HUDEP-2 (cell line): Measurements from ENCODE around the gene RFTN1.

Experiments used
- DNase-seq, 76 experiments: peaks; one replicate each; lab custom pipeline; 2025; ENCODE audit not compliant: unreplicated experiment in 76 of 76; lab: John Stamatoyannopoulos, UW

The RFTN1 gene

DNA sequence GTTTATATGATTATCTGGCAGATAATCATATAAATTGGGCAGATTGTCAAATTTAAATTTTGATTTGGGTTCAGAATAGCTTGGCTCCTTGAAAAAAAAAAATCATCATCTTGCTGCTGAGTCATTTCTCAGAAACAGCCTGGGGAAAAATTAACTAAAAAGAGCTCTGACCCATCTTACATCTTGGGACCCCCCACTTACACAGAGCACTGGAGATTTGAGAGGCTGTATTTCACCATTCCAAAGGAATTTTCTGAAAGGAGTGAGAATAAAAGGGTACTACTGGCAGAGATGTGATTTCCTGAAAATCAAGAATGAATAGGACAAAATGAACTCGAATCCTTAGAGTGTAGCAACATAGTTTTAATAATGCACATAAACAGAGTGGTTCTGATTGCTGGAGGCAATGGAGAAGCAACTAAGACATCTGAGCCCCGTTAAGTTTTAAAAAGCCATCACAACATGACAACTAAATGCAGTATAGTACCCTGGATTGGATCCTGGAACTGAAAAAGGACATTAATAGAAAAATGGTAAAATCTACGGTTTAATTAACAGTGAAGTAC lies 97.5 kb downstream of the RFTN1 start:
- DNase-seq = no peak

DNA sequence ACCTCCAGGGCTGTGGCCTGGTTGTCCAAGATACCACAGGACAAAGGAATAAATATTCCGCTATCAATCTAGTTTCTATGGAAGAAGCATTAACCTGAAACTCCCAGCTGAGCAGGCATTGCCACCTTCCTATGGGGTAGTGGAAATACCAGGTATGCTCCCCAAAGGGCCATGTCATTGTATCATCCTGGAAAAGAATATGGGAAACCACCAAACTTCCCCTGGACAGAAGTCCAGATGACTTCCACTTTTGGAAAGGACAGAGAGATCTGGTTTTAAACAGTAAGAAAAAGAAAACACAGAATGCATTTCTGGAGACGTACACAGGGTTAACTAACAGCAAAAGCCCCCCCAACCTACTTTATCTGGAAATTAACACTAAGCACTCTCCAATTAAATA lies 100.2 kb downstream of the RFTN1 start:
- DNase-seq = no peak

DNA sequence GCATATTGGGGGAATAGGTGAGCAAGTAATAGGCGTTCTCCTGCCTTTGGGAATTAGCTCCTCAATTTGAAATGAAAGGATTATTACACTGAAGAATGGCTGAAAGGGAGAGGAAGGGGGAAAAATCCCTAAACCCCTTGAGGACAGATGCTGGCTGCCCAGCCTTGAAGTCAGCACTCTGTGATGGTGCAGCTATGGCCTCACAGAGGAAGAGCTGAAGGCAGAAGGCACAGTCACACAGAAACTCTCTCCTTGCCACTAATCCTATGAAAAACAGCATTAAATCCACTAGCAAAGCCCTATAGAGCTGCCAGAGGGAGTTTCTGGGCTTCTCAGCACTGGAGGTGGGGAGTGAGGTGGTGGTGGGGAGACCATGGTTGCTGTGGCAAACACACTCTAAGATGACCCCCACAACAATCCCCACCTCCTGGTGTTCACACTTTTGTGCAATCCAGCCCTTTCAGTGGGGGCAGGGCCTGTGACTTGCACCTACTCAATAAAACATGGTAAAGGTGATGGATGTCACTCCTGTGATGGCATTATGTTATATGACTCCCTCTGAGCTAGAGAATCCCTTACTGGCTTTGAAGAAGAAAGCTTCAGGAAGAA lies 101.2 kb downstream of the RFTN1 start:
- no peak for DNase-seq

DNA sequence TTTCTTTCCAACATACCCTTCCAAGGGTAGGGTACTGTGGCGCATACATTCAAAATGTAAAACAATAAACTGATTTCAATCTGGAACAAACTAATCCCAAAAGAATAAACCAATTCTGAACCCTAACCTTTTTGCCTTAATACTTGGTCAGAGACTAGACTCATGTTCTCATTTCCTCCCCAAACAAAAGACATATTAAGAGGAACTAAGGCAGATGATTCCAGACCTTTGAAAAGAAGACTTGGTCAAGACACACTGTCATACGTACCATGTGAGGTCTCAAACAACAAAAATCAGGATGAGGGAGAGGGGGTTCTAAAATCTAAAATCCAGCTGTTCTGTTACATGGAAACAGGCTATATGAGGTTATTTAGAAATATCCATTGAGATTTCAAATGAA lies 102.1 kb downstream of the RFTN1 start:
- no peak for DNase-seq

DNA sequence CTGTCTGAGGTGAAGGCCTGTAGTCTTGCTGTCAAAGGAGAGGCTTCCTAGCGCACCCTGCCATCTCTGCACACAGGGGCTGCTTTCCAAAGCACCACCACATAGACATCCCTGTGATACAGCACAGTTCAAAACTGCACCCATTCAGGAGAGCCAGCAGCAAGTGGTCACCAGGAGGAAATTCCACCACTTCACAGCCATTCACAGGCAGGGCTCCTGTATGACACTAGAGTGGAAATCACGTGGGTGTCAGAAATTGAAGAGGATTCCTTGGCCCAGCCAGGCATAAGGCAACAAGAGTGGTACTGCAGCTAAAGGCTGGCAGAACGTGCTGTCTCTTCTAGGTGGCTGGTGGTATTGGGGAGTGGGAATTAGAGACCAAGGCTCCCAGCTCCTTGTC lies 102.8 kb downstream of the RFTN1 start:
- DNase-seq = no peak

DNA sequence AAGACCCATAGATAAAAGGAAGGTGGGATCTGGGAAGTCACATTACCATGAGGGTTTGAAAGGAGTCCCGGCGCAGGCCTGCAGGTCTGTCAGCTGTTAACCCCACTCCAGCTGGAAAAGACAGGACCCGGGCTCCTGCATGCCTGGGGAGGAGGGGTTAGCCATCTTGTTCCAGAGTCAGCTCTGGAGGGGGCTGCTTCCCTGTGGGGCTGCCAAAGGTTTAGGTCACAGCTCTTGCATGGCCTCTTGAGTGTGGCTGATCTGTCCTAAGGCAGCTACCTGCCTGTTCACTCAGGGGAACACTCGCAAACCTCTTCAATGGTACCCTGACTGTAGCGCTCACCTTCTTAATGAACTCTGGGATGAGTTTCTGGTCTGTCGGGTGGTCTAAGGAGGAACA lies 104.5 kb downstream of the RFTN1 start:
- no peak for DNase-seq

DNA sequence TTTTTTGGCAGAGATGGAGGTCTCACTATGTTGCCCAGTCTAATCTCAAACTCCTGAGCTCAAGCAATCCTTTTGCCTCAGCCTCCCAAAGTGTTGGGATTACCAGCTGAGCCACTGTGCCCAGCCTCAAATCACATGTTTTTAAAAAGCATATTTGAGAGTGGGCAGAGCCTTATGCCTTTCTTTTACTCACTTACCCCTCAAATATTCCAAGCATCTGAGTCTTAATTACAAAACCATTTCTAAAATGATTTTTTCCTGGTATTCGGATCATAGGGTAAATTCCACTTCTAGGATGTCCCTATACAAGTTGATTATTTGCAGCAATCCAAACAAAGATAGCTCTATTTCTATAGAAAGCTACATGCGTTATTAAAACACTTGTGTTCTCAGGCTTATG lies 106.1 kb downstream of the RFTN1 start:
- DNase-seq = no peak

DNA sequence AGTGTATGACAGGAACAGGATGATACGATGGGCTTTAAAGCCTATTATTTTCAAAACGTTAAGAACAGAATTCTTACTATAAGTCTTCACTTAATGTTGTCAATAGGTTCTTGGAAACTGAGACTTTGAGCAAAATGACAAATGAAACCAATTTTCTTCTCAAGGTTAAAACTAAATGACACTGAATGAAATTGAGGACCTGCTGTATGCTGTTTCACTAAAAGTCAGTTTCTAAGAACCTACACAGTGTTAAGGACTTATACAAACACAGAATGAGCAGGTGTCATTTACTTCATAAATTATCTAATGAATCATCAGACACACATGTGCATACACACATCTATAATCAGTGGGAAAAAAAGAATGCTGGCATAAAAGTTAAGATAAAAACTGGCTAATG lies 106.9 kb downstream of the RFTN1 start:
- DNase-seq = no peak

DNA sequence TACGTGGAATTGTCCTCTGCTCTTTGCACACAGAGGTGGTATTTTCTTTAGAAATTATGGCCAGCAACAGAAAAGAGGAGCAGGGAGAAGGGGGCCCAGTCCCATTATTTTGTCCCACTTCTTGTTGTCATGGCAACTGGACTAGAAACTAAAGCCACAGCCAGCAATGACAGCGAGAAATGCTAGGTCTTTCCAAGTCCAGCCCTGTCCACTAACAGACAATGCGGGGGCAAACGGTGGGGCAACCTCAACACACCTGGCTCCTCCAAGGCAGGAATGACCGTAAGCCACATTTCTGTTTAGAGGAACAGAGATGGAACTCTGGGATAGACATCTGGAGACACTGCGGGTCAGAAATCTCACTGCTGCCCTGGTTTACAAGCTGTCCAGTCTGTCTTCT lies 107.3 kb downstream of the RFTN1 start:
- no peak for DNase-seq

DNA sequence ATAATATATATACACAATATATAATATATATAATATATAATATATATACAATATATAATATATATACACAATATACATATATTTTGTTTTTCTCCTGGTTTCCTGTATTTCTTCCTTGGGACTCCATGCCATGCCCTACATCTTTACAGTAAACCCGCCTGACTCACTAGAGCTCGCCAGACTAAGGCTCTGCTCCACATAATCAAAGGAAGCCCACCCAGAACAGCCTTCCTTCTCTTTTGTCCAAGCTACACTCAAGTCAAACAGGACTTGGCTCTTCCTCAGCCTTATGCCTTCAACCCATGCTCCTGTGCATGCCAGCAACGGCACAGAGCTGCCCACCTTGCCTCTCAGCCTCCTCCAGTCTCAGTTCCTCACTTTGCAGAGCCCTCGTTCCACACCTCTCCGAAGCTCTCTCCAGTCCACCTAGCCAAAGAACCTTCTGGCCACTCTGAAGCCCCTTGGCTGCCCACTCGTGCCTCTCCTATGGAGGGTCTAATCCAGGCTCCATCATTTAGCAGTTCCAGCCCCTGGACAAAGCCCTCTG lies 109.1 kb downstream of the RFTN1 start:
- DNase-seq = no peak

DNA sequence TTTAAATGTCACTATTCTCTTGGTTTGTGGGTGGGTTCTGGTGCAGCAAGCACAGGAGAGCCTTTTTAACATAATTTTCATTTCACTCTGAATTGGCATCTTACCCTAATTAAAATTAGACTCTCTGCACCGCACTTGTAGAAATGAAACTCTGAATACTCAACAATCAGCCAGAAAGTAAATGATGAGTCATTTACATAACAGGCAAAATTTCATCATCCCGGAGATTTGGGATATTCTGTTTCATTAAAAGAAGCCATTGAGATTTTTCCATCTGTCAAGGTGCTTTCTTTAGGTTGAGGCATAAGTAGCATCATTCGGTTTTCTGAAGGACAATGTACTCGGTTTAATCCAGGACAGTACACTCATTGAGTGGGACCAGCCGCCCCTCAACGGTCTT lies 111.0 kb downstream of the RFTN1 start:
- DNase-seq = no peak

DNA sequence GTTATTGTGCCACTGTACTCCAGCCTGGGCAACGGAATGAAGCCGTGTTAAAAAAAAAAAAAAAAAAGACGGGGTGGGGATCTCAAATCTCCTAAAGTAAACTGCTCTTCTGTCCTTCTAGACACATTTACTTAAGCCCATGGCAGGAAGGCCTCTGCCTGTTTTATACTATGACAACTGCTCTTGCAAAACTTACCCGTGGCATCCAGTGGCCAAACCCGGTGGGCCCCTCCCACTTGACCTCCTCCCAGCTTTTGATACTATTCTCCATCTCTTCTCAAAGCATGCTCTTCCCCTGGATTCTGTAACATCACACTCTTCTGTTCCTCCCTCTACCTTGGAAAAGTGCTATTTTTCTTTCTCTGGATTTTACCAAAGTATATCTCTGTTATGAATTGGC lies 112.2 kb downstream of the RFTN1 start:
- no peak for DNase-seq

DNA sequence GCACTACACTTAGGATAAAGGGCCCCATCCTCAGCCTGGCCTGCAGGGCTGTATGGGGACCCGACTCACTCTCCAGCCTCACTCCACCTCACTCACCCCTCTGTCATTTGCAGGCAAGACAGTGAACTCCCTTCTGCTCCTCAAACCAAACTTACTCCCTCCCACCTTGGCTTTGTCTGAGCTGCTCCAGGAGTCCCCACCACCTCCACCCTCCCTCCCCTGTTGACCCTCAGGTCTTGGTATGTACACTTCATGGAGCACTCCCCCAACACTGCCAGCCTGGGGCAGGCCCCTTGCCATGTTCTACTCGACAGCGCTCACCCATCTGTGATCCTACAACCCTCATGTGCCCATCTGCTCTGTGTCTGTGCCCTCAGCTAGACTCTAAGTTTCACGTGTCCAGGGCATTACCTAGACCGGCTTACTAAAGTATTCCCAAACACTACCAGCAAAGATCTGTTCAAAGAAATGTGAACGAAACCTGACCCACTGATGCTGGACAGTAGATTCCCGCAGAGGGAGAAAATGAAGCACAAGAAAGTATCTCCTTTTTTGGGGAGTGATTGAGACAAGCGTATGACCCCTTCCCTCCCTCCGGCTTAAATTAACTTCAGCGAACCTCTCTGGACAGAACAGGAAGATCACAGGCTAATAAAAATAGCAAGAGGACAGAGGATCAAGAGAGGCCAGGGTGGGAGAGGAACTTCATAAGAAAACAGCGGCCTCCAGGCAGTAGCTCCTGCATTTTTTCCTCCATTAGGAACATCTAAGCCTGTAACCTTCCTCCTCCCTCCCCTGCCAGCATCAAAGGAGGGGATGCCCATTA lies 113.2 kb downstream of the RFTN1 start:
- DNase-seq = no peak

DNA sequence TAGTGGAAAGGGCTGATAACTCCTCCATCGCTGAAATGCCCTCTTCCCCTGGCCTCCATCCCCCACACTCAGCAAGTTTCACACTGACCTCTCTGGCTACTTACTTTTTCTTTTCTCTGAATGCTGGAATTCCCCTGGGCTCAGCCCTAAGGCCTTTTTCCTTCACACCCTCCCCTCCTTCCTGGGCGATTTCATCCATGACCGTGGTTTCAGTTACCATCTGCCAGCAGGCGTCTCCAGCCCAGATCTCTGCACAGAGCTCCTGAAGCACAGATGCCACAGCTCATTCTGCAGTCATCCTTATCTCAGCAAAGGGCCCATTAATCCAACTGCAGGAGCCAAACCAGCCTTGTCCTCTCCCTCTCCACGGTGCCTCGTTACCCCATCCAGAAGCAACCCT lies 114.0 kb downstream of the RFTN1 start:
- DNase-seq = peak in 1 of 76 experiments; percentile 5

DNA sequence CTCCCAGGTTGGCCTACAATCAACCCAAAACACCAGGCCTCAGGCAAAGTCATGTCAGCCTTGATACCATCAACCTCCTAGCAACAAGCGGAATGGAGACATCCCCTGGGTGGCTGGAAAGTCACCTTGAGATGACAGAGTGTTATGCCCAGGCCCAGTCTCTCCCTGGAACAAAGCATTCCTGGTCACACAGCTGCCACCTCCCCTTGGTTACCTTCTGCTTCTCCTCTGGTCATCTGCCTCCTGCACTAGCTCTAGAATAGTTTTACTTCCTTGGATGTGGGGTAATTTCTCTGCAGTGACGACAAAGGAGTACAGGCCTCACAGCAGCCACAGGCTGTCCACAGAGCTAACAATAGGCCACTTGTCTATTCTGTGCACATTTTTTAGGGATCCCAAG lies 114.9 kb downstream of the RFTN1 start:
- no peak for DNase-seq

DNA sequence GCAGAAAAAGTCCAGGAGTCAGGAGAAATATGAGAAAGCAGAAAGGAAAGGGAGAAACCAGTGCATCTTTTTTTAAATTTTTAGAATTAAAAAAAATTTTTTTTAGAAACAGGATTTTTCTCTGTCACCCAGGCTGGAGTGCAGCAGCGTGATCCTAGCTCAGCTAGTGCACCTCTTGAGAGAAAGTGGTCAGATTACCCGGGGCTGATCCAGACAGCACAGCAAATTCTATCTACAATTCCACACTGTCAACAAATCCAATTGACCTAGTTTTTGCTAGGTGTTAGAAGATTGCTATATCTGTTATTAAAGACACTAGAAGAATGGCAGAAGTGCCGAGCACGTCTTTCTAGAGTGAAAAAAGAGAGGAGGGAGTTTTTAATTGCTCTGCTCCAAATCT lies 117.3 kb downstream of the RFTN1 start:
- DNase-seq = no peak

DNA sequence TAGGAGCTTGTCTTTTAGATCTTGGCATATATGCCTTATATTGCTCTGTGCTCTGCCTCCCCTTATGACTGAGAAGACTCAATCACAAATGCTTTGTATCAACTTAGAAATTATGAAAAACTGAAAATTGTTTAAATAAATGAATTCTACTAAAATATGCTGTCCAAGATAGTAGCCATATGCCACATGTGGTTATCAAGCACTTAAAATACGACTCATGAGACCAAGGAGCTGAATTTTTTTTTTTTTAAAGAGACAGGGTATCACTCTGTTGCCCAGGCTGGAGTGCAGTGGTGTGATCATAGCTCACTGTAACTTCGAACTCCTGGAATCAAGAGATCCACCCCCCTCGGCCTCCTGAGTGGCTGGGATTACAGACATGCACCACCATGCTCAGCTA lies 118.3 kb downstream of the RFTN1 start:
- DNase-seq = no peak

DNA sequence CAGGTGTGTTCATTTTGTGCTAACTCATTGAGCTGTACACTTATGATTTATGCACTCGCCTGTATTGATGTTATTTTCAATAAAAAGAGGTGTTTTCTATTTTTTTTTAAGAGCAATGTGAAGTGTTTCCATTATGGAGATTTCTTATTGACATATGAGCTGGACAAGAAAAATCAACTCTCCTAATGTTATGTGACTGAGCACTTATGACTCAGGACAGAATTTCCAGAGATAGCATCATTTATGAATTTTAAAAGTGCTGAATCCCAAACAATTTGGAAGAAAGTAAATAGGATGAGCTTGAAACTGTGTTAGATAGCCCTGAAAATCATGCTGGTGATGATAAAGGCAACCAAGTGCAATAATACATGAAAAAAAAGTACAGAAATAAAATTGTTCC lies 118.9 kb downstream of the RFTN1 start:
- no peak for DNase-seq

DNA sequence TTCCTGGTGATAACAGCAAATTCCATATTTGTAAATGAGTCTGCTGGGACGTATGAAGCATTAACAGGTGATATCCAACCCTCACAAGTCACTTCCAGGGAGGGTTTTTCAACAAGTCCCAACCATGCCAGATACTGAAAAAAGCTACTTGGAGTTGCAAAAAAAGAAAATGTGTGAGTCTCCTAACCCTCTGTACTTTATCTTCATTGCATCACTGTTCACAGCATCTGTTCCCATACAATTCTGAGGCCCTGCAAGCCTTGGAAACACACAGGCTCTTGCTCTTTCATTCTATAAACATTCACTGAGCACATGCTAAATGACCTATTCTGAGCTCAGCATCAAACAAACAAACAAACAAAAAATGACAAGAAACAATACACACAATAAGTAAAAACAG lies 120.8 kb downstream of the RFTN1 start:
- no peak for DNase-seq

DNA sequence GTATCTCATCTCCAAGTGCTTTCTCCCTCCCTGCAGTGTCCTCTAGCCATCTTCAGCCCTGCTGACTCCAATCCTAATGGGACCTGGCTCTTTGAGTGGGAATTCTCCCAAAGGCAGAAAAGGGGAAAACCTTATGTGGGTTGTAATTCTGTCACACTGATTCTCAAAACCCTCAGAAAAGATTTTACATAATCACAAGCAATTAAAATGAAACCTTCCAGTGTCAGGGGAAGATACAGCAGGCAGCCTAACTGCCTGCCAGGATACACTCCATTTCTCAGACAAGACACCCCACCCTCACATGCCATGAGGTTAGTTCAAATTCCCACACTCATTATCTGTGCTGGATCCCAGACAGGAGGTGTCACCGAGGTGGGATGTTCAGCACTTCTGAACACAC lies 121.4 kb downstream of the RFTN1 start:
- no peak for DNase-seq

DNA sequence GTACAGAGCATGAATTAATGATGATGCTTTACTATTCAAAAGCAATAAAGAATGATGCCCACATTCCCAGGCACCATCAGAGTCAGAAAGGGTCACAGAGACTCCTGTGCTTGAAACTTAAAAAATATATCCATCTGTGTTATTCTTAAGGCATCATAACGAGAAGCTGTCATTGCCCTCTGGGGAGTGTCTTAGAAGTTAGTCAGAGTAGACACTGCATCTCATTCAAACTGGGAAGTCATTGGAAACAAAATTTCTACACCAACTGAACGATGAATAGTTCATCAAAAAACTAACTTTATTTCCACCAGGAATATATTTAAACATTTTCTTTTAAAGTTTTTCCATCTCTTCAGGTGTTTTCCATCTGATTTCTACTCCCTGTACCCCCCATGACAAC lies 122.9 kb downstream of the RFTN1 start:
- DNase-seq = no peak

DNA sequence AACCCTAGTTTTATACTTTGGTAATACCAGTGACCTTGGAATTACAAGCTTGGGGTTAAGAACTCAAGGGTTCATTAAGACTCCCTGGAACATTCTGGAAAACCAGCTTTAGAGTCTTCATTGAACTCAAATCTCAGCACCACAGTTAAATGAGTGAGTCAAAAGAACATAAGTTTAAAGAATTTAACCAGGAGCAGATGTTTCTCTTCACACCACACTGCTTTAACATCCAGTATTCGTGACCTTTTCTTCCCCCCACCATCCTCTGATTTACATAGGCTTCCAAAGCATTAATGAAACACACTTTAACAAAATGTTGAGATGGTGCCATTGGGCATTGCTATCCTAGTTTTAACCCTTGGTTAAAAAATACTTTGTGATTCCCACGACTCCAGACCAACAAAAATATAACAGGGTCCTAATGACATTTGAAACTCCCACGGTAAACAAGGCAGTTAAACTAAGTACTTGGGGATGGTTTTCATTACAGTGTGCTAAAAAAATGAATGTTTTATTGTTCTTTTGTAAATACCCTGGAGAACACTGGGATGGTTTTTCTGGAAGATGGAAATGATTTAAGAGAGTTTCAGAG lies 124.6 kb downstream of the RFTN1 start:
- DNase-seq = no peak
